MM.1S (cell line): Measurements from ENCODE around the gene AMIGO1.

ENCODE experiments used
- CTCF ChIP-seq: fragments of 300-600 bp; sonication (generic); IDR thresholded peaks from 2 replicates; pipeline ENCODE4 v1.5.1; 2016; ENCODE audit warnings: antibody characterized with exemption, low read length, mixed read lengths
- EZH2 ChIP-seq: fragments of 300-600 bp; sonication (generic); optimal IDR thresholded peaks from 2 replicates; pipeline ENCODE3; 2017; ENCODE audit warnings: low read depth, mild to moderate bottlenecking, antibody characterized with exemption, low read length, mixed read lengths

- TF ChIP-seq CTCF (no peak), EZH2 (no peak)
Measured at GRCh38 chr1:109516872-109517271, 7.3 kb upstream of the AMIGO1 start.
